Measurements from ENCODE around the gene SPOCK2. TPM values are rescaled to one million over a fixed set of nuclear protein-coding genes. Genes with fewer than 3 reads are reported as not detected.

Gene SPOCK2
- total and polyA plus RNA-seq, 8 donors = 0.59 to 2.1 (median 1.6) TPM

DNA sequence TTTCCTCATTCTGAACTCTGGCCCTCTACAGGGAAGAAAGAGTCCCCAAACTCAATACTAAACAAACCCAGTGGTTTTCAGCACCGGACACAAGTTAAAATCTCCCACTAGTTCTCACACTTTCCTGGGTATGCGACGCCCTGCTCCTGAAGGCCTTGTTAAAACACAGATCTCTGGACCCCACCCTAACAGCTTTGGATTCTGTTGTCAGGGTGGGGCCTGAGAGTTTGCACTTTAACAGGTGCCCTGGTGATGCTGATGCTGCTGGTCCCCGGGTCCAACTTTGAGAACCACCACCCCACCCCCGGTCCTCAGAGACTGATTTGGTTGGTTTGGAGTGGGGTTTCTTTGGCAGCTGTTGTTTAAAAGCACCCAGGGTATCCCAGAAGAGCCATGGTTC, 62.5 kb downstream of the SPOCK2 start:
- WGBS, 2 donors = 70 to 76% methylated on average over 5 of the region's 5 CpGs
- Histone ChIP-seq H3K9me3 (no peaks in the 10 kb centered on the region), H3K4me3 (no peak overlapping the region), H3K36me3 (no peaks in the 10 kb centered on the region), H3K4me1 (no peaks in the 10 kb centered on the region), H3K27ac (no peak overlapping the region), H3K27me3 (no peaks in the 10 kb centered on the region)
- intact Hi-C loops (cut with DNase I) = no loop called here
- no peak for DNase-seq
- no peak for FAIRE-seq
- TF ChIP-seq, protein P1, sequence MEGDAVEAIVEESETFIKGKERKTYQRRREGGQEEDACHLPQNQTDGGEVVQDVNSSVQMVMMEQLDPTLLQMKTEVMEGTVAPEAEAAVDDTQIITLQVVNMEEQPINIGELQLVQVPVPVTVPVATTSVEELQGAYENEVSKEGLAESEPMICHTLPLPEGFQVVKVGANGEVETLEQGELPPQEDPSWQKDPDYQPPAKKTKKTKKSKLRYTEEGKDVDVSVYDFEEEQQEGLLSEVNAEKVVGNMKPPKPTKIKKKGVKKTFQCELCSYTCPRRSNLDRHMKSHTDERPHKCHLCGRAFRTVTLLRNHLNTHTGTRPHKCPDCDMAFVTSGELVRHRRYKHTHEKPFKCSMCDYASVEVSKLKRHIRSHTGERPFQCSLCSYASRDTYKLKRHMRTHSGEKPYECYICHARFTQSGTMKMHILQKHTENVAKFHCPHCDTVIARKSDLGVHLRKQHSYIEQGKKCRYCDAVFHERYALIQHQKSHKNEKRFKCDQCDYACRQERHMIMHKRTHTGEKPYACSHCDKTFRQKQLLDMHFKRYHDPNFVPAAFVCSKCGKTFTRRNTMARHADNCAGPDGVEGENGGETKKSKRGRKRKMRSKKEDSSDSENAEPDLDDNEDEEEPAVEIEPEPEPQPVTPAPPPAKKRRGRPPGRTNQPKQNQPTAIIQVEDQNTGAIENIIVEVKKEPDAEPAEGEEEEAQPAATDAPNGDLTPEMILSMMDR (IDR thresholded peaks at IDR 0.05) = no peak
- no peak for ATAC-seq

DNA sequence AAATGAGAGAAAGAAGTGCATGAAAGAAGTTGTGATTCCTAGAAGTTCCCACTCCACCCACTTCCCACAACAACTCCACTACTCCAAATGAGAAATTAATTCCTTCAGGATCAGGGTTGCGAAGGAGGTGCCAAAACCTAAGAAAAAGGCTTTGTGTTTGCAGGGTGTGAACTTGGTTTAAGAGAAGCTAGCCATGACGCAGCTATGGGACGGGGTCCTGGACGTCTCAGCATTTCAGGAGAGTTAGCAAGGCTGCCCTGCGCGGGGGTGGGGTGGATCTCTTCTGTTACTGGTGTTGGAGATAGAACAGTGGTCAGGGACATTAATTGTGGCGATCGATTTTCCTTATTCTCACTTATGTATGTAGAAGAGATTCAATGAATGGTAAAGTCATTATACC, 63.0 kb downstream of the SPOCK2 start:
- H3K4me1 ChIP-seq = no peaks in the 10 kb centered on the region
- intact Hi-C loops (cut with DNase I) = no loop called here
- TF ChIP-seq, protein P1 (IDR thresholded peaks at IDR 0.05) = no peak
- H3K27ac ChIP-seq = no peak overlapping the region
- H3K27me3 ChIP-seq = no peaks in the 10 kb centered on the region
- FAIRE-seq (no peak), DNase-seq (no peak), ATAC-seq (no peak)
- H3K9me3 ChIP-seq = no peaks in the 10 kb centered on the region
- 79 to 93% methylated on average over 8 of the region's 8 CpGs for WGBS, 2 donors
- no peak overlapping the region for H3K4me3 ChIP-seq
- no peaks in the 10 kb centered on the region for H3K36me3 ChIP-seq

DNA sequence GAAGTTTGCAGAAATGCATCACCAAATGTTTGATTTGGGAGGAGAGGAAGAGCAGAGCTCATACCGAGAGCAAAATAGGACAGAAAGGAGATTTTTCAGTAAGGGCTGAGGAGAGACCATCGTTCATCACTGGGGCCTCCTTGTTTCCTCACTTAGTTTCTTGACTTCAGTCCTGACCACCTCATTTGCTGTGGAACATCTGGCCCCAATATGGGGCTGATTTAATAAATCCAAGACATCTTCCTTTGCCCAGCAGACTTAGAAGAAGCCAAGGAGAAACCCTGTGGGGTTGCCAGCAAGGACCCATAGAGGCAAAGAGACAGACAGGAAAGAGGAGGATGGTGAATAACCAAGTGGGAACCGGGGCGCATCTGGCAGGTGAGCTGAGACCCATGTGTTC, 63.8 kb downstream of the SPOCK2 start:
- H3K4me1 ChIP-seq = no peaks in the 10 kb centered on the region
- ATAC-seq (no peak), FAIRE-seq (no peak), DNase-seq (no peak)
- no peak overlapping the region for H3K27ac ChIP-seq
- WGBS, 2 donors = 74 to 82% methylated on average over 4 of the region's 4 CpGs
- no peak overlapping the region for H3K4me3 ChIP-seq
- no peaks in the 10 kb centered on the region for H3K9me3 ChIP-seq
- H3K27me3 ChIP-seq = no peaks in the 10 kb centered on the region
- H3K36me3 ChIP-seq = no peaks in the 10 kb centered on the region
- intact Hi-C loops (cut with DNase I) = no loop called here
- TF ChIP-seq, protein P1 (IDR thresholded peaks at IDR 0.05) = no peak

DNA sequence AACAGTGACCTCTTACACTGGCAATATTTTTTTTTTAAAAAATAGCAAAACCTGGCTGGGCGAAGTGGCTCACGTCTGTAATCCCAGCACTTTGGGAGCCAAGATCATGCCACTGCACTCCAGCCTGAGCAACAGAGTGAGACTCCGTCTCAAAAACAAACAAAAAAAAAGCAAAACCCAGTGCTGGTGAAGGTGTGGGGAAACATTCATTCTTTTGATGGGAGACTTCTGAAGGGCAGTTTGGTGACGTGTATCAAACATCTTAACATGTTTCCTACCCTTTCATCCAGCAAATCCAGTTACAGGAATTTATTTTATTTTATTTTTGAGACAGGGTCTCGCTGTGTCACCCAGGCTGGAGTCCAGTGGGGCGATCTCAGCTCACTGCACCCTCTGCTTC, 66.1 kb downstream of the SPOCK2 start:
- WGBS, 2 donors = 81% methylated on average over 6 of the region's 6 CpGs
- FAIRE-seq (no peak), ATAC-seq (no peak)

More for the DNA sequence above, 66.1 kb downstream of the SPOCK2 start:
- H3K36me3 ChIP-seq = no peaks in the 10 kb centered on the region
- TF ChIP-seq, protein P1 (IDR thresholded peaks at IDR 0.05) = no peak
- DNase-seq = no peak
- H3K9me3 ChIP-seq = no peaks in the 10 kb centered on the region
- no peaks in the 10 kb centered on the region for H3K27me3 ChIP-seq
- no peak overlapping the region for H3K27ac ChIP-seq
- no peaks in the 10 kb centered on the region for H3K4me1 ChIP-seq
- intact Hi-C loops (cut with DNase I) = no loop called here
- no peak overlapping the region for H3K4me3 ChIP-seq
